HepG2 (cell line): ENCODE measurements around the gene AKR1C3. TPM values are rescaled to one million over a fixed set of nuclear protein-coding genes. Genes with fewer than 3 reads are reported as not detected.
"Not testable (repeated sequence)": the region's sequence is repeated elsewhere in the genome, so short reads cannot be mapped to it uniquely, and the experiment has no call there.

ENCODE experiments used
- ATAC-seq: fragments of 200-7000 bp; cut with Tn5 transposase; 3 replicates; pipeline ENCODE4 v1.9.1; 2020; ENCODE audit warnings: mild to moderate bottlenecking, moderate library complexity
- BruUV-seq: library from RNA; stranded (reverse); fragments of 400-500 nt; replicated peaks from 2 replicates; lab custom pipeline; 2021; lab: Mats Ljungman, UMichigan
- CTCF ChIA-PET: fragments of 300-600 bp; formaldehyde crosslinking; extraction: SDS; loops from one replicate; lab custom pipeline; 2021; ENCODE audit warnings: low total read pairs, inconsistent platforms, low intra/inter-chr PET ratio; lab: Yijun Ruan, JAX
- POLR2A ChIA-PET: fragments of 350-600 bp; sonication (Branson Sonifier 250); formaldehyde crosslinking; loops from one replicate; lab custom pipeline; 2020; ENCODE audit warnings: antibody characterized with exemption, inconsistent platforms; lab: Yijun Ruan, JAX
- DNase-seq: peaks from one replicate; pipeline ENCODE4 v3.0.0-alpha.2; 2015; ENCODE audit warnings: low spot score
- FAIRE-seq: peaks from 3 replicates; lab custom pipeline; 2011; peaks lifted over from hg19 to GRCh38; lab: Jason Lieb, UNC
- H2AFZ ChIP-seq: one replicate; pipeline ENCODE4 v1.6.1; 2011; ENCODE audit warnings: low read length, inconsistent platforms
- H3K27ac ChIP-seq: fragments of 300-600 bp; 3 replicates; pipeline ENCODE4 v1.8.0; 2011; ENCODE audit warnings: mixed run types, mild to moderate bottlenecking, mixed read lengths, low read length, inconsistent platforms; ENCODE audit not compliant: insufficient read depth; ENCODE audit errors: extremely low read length
- H3K27me3 ChIP-seq, 2 experiments: fragments of 200-600 bp in 1 of 2; 2 replicates in 1 of 2; 3 replicates in 1 of 2; pipeline versions ENCODE4 v1.6.0 to v1.8.0; 2011; ENCODE audit warnings: low read length in 2 of 2, mild to moderate bottlenecking in 2 of 2, moderate library complexity in 2 of 2, inconsistent platforms in 1 of 2; ENCODE audit not compliant: insufficient read depth in 2 of 2, control insufficient read depth in 1 of 2
- H3K36me3 ChIP-seq, 2 experiments: fragments of 200-600 bp in 1 of 2; replicated peaks in 1 of 2; 2 replicates in 1 of 2; 3 replicates in 1 of 2; pipeline versions ENCODE4 v1.5.1 to v1.8.0; 2011; ENCODE audit warnings: low read length in 2 of 2, inconsistent platforms in 1 of 2; ENCODE audit not compliant: insufficient read depth in 2 of 2, control insufficient read depth in 1 of 2
- H3K4me1 ChIP-seq: 2 replicates; pipeline ENCODE4 v1.5.1; 2012; ENCODE audit warnings: low read length, inconsistent platforms; ENCODE audit not compliant: insufficient read depth
- H3K4me2 ChIP-seq: 2 replicates; pipeline ENCODE4 v1.6.0; 2011; ENCODE audit warnings: low read depth, low read length, inconsistent platforms
- H3K4me3 ChIP-seq, 3 experiments: fragments of 200-600 bp in 1 of 3; sonication (generic), shearing (Covaris generic) in 1 of 3; replicated peaks in 1 of 3; 2 replicates each; pipeline ENCODE4 v1.5.1; 2011 to 2016; ENCODE audit warnings: low read length in 3 of 3, inconsistent platforms in 2 of 3, low read depth in 2 of 3, mild to moderate bottlenecking in 2 of 3, control low read depth in 1 of 3, mixed read lengths in 1 of 3; ENCODE audit not compliant: insufficient read depth in 1 of 3
- H3K79me2 ChIP-seq: one replicate; pipeline ENCODE4 v1.6.1; 2011; ENCODE audit warnings: low read length, inconsistent platforms; ENCODE audit not compliant: insufficient read depth
- H3K9ac ChIP-seq: 2 replicates; pipeline ENCODE4 v1.6.0; 2011; ENCODE audit warnings: mild to moderate bottlenecking, low read depth, low read length, inconsistent platforms; ENCODE audit not compliant: insufficient read depth
- H3K9me3 ChIP-seq: 2 replicates; pipeline ENCODE4 v1.5.1; 2012; ENCODE audit warnings: mild to moderate bottlenecking, low read length
- H4K20me1 ChIP-seq: 2 replicates; pipeline ENCODE4 v1.6.0; 2011; ENCODE audit warnings: inconsistent platforms, mild to moderate bottlenecking, low read length, moderate library complexity; ENCODE audit not compliant: insufficient read depth
- HNF4A ChIP-seq: sonication (generic); formaldehyde crosslinking; IDR thresholded peaks from 2 replicates; pipeline ENCODE4 v1.4.0; 2020; ENCODE audit warnings: missing genetic modification reagents
- MAZ ChIP-seq, 2 experiments: sonication (generic) in 1 of 2; formaldehyde crosslinking in 1 of 2; IDR thresholded peaks; 2 replicates each; pipeline versions ENCODE4 v1.5.0 to v1.6.1; 2012 to 2020; ENCODE audit warnings: low read depth in 2 of 2, mild to moderate bottlenecking in 2 of 2, borderline replicate concordance in 1 of 2, improper control_type of control experiment in 1 of 2, low read length in 1 of 2, missing genetic modification reagents in 1 of 2, moderate library complexity in 1 of 2
- ONECUT2 ChIP-seq: sonication (generic); formaldehyde crosslinking; IDR thresholded peaks from 2 replicates; pipeline ENCODE4 v1.4.0; 2020; ENCODE audit warnings: missing genetic modification reagents
- TBL1XR1 ChIP-seq: fragments of 150-350 bp; IDR thresholded peaks from 2 replicates; pipeline ENCODE4 v1.6.1; 2014; ENCODE audit warnings: borderline replicate concordance, low read length; ENCODE audit not compliant: partially characterized antibody
- WGBS: methylation state at CpG from one replicate; pipeline ENCODE4 v1.1.6; 2017; ENCODE audit warnings: low lambda C conversion rate; 5-methylcytosine and 5-hydroxymethylcytosine counted together
- in situ Hi-C: cut with HindIII; loops from 2 replicates; pipeline ENCODE4 v1.10.0; 2017; ENCODE audit warnings: low pct_unique_long_range_greater_than_20kb; ENCODE audit not compliant: extremely low pct_ligation_motif_present
- intact Hi-C: fragments of 100-400 bp; cut with micrococcal nuclease; formaldehyde crosslinking; loops from one replicate; pipeline ENCODE4 v1.10.0; 2022; ENCODE audit not compliant: unreplicated experiment
- polyA plus RNA-seq, 8 experiments: library from polyadenylated mRNA; depleted of rRNA in 3 of 8; stranded (reverse) in 7 of 8; unstranded in 1 of 8; fragments of >200 nt; fragmentation: Illumina TruSeq in 4 of 8; extraction: Trizol in 4 of 8; gene quantifications; 2 replicates each; pipeline versions ENCODE4 v1.2.1 to v1.2.3, GENCODE V29; 2011 to 2016; ENCODE audit warnings: low read depth in 4 of 8, missing spikeins in 1 of 8, mixed read lengths in 1 of 8; ENCODE audit not compliant: insufficient read depth in 1 of 8
- total RNA-seq, 5 experiments: library from RNA; depleted of rRNA; stranded (reverse); fragments of >200 nt; fragmentation: Illumina TruSeq; extraction: Trizol; gene quantifications; 2 replicates each; pipeline ENCODE4 v1.2.3, GENCODE V29; 2016; ENCODE audit warnings: low read depth in 1 of 5
- TF ChIP-seq, protein P1 (sequence below): sonication (generic); formaldehyde crosslinking; conservative IDR thresholded peaks from 2 replicates; pipeline ENCODE4 v1.4.0; 2020; ENCODE audit warnings: mild to moderate bottlenecking, missing genetic modification reagents, moderate library complexity
- TF ChIP-seq, protein P2 (sequence below): sonication (generic); formaldehyde crosslinking; IDR thresholded peaks from 2 replicates; pipeline ENCODE4 v1.8.0; 2023; ENCODE audit warnings: mild to moderate bottlenecking, missing genetic modification reagents

AKR1C3 gene
- total and polyA plus RNA-seq, 2 of the 13 experiments (the other 11 are each of a cell fraction or from before 2014, with no cell fraction given): 368 to 532 TPM

DNA sequence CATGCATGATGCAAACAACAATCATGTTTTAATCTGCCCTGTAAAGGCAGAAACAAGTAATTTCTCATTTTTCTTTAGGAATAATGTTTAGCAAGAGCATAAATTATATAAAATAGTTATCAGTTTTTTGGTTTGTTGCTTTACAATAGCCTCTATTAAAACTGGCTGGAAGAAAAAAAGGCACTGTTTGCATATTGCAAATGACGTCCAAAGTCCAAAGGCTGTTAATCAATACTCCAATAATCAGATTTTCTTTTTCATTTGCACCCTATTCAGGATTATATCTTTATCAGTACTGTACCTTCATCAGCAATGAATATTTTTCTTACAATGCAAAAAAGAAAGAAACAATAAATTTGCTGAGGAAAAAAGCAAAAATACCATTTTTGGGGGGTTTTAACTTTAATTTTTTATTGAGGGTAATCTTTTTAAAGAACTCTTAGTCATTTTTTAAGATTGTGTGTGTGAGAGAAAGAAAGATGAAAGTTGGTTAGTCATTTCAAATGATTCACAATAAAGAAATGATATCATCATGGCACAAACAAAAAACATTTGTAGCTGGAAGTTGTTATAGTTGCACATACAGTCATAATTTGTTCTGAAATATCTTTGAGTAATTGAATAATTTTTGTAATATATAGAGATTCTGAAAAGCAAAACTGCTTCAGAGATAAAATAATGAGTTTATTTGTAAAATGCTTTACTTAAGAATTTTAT is 46.1 kb upstream of the AKR1C3 start (continued):
- TF ChIP-seq, protein P1, sequence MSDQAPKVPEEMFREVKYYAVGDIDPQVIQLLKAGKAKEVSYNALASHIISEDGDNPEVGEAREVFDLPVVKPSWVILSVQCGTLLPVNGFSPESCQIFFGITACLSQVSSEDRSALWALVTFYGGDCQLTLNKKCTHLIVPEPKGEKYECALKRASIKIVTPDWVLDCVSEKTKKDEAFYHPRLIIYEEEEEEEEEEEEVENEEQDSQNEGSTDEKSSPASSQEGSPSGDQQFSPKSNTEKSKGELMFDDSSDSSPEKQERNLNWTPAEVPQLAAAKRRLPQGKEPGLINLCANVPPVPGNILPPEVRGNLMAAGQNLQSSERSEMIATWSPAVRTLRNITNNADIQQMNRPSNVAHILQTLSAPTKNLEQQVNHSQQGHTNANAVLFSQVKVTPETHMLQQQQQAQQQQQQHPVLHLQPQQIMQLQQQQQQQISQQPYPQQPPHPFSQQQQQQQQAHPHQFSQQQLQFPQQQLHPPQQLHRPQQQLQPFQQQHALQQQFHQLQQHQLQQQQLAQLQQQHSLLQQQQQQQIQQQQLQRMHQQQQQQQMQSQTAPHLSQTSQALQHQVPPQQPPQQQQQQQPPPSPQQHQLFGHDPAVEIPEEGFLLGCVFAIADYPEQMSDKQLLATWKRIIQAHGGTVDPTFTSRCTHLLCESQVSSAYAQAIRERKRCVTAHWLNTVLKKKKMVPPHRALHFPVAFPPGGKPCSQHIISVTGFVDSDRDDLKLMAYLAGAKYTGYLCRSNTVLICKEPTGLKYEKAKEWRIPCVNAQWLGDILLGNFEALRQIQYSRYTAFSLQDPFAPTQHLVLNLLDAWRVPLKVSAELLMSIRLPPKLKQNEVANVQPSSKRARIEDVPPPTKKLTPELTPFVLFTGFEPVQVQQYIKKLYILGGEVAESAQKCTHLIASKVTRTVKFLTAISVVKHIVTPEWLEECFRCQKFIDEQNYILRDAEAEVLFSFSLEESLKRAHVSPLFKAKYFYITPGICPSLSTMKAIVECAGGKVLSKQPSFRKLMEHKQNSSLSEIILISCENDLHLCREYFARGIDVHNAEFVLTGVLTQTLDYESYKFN: 0 out of 2 replicates have a peak, but pooled peaks have one; percentile 25
- TF ChIP-seq HNF4A: peak; percentile 70
- TF ChIP-seq MAZ (IDR thresholded peaks at IDR 0.05; ENCODE audit: borderline replicate concordance, low read depth, low read length): no peak
- no peak for TF ChIP-seq MAZ (CRISPR knock-in tag; IDR thresholded peaks at IDR 0.05; ENCODE audit: low read depth)
- TF ChIP-seq, protein P2, sequence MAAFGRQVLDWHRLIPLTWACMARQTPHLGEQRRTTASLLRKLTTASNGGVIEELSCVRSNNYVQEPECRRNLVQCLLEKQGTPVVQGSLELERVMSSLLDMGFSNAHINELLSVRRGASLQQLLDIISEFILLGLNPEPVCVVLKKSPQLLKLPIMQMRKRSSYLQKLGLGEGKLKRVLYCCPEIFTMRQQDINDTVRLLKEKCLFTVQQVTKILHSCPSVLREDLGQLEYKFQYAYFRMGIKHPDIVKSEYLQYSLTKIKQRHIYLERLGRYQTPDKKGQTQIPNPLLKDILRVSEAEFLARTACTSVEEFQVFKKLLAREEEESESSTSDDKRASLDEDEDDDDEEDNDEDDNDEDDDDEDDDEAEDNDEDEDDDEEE: no peak
- no peak for TF ChIP-seq TBL1XR1
- peak; percentile 69; the same call in 1 of the 2 replicates for TF ChIP-seq ONECUT2 (CRISPR knock-in tag)

DNA sequence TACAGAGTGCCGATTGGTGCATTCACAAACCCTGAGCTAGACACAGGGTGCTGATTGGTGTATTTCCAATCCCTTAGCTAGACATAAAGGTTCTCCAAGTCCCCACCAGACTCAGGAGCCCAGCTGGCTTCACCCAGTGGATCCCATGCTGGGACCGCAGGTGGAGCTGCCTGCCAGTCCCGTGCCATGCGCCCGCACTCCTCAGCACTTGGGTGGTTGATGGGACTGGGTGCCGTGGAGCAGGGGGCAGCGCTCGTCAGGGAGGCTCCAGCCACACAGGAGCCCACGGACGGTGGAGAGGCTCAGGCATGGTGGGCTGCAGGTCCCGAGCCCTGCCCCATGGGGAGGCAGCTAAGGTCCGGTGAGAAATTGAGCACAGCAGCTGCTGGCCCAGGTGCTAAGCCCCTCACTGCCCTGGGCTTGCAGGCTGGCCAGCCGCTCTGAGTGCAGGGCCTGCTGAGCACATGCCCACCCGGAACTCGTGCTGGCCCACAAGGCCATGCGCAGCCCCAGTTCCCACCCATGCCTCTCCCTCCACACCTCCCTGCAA is 41.2 kb upstream of the AKR1C3 start:
- FAIRE-seq, H4K20me1 ChIP-seq, POLR2A ChIA-PET, CTCF ChIA-PET, H2AFZ ChIP-seq, in situ Hi-C loops, H3K36me3 ChIP-seq, DNase-seq, H3K9me3 ChIP-seq, intact Hi-C loops, H3K27me3 ChIP-seq, H3K4me3 ChIP-seq, ATAC-seq, H3K4me2 ChIP-seq, BruUV-seq, H3K9ac ChIP-seq, H3K79me2 ChIP-seq, H3K27ac ChIP-seq: not testable (repeated sequence)
- peaks cover 19% of the 10 kb centered on the region for H3K4me1 ChIP-seq
- WGBS: 97% methylated on average over 5 of the region's 16 CpGs

DNA sequence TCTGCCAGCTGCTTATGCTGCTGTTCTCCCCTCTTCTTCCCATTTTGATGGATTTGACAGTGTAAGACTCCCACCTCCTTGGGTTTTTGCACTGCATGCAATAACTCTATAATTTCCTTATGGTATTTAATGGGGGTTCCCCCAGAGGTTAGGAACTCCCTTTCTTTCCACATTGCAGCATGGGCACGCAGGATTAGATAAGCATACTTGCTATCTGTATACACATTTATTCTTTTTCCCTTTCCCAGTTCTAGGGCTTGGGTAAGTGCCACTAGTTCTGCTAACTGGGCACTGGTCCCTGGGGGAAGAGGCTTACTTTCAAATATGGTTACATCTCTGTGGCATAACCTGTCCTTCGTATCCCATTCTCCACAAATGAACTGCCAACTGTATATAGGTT is 39.4 kb upstream of the AKR1C3 start:
- DNase-seq, H3K27me3 ChIP-seq, CTCF ChIA-PET, FAIRE-seq, H4K20me1 ChIP-seq, H3K27ac ChIP-seq, H3K4me2 ChIP-seq, intact Hi-C loops, H3K4me1 ChIP-seq, H3K79me2 ChIP-seq, H3K9me3 ChIP-seq, H3K9ac ChIP-seq, BruUV-seq, POLR2A ChIA-PET, H3K4me3 ChIP-seq, in situ Hi-C loops, H3K36me3 ChIP-seq, ATAC-seq, H2AFZ ChIP-seq: not testable (repeated sequence)
- WGBS: 94% methylated on average over 2 of the region's 2 CpGs
